ENCODE data around the gene DYNLT4.
"Not testable (repeated sequence)": the region's sequence is repeated elsewhere in the genome, so short reads cannot be mapped to it uniquely, and the experiment has no call there.

Gene DYNLT4

GRCh38 chr1:44806704-44807363, at the start of gene DYNLT4:
Gene DYNLT4 (minus strand): TSS chr1:44807351. CDS start chr1:44806668, 683 bp downstream.
- H3K4me3 Mint-ChIP-seq, result peak within 1 kb of the TSS; percentile 79
- H3K9me3 Mint-ChIP-seq, result no peaks in the 10 kb centered on the region
- peak within 1 kb of the TSS; percentile 99 for H3K27ac Mint-ChIP-seq
- H3K36me3 Mint-ChIP-seq (ENCODE audit: low read depth), result peaks cover 57% of the 10 kb centered on the region
- peaks cover 67% of the 10 kb centered on the region for H3K4me1 Mint-ChIP-seq (ENCODE audit: low read depth)
- H3K27me3 Mint-ChIP-seq (ENCODE audit: low read depth), result no peaks in the 10 kb centered on the region

DNA sequence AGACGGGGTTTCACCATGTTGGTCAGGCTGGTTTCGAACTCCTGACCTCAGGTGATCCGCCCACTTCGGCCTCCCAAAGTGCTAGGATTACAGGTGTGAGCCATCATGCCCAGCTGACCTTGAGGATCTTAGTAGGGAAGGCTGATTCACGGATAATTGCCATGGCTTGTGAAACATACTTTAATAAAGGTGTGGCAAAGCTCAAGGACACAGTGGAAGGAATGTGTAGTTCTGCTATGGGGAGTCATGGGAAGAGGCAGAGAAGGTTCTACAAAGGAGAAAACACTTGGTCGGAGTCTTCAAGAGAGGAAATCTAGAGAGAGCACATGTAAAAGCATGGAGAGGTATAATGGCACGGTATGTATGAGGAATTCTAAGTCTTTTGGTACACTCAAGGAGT, 48.6 kb upstream of the DYNLT4 start:
- Mint-ChIP-seq H3K27me3 (ENCODE audit: low read depth) (no peaks in the 10 kb centered on the region), H3K36me3 (ENCODE audit: low read depth) (peaks cover 11% of the 10 kb centered on the region), H3K9me3 (no peaks in the 10 kb centered on the region), H3K4me3 (no peak overlapping the region), H3K27ac (no peak overlapping the region), H3K4me1 (ENCODE audit: low read depth) (no peaks in the 10 kb centered on the region)

- peaks cover 14% of the 10 kb centered on the region for H3K36me3 Mint-ChIP-seq (ENCODE audit: low read depth)
- H3K27ac Mint-ChIP-seq, result no peak overlapping the region
- no peaks in the 10 kb centered on the region for H3K4me1 Mint-ChIP-seq (ENCODE audit: low read depth)
- H3K4me3 Mint-ChIP-seq, result no peak overlapping the region
- no peaks in the 10 kb centered on the region for H3K9me3 Mint-ChIP-seq
- H3K27me3 Mint-ChIP-seq (ENCODE audit: low read depth), result no peaks in the 10 kb centered on the region
Measured at GRCh38 chr1:44854970-44855369, 47.8 kb upstream of the DYNLT4 start.

DNA sequence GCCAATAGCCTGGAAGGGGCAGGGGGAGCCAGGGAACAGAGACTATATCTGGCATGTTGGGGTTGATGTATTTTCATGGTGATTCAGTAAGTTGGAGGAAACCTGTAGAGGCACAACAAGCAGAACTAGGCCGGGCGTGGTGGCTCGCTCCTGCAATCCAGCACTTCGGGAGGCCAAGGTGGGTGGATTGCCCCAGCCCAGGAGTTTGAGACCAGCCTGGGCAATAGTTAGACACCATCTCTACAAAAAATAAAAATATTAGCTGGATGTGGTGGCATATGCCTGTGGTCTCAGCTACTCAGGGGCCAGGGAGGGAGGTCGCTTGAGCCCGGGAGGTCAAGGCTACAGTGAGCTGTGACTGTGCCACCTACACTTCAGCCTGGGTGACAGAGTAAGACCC, 46.0 kb upstream of the DYNLT4 start:
- no peak overlapping the region for H3K27ac Mint-ChIP-seq
- no peaks in the 10 kb centered on the region for H3K4me1 Mint-ChIP-seq (ENCODE audit: low read depth)
- H3K4me3 Mint-ChIP-seq, result no peak overlapping the region
- no peaks in the 10 kb centered on the region for H3K27me3 Mint-ChIP-seq (ENCODE audit: low read depth)
- peaks cover 14% of the 10 kb centered on the region for H3K36me3 Mint-ChIP-seq (ENCODE audit: low read depth)
- no peaks in the 10 kb centered on the region for H3K9me3 Mint-ChIP-seq

GRCh38 chr1:44851308-44851707, 44.2 kb upstream of the DYNLT4 start:
- Mint-ChIP-seq H3K27ac (no peak overlapping the region), H3K4me3 (no peak overlapping the region), H3K9me3 (no peaks in the 10 kb centered on the region), H3K27me3 (ENCODE audit: low read depth) (no peaks in the 10 kb centered on the region), H3K4me1 (ENCODE audit: low read depth) (no peaks in the 10 kb centered on the region), H3K36me3 (ENCODE audit: low read depth) (peaks cover 8% of the 10 kb centered on the region)

GRCh38 chr1:44849575-44850132, 42.5 kb upstream of the DYNLT4 start:
- Mint-ChIP-seq H3K4me3 (no peak overlapping the region), H3K36me3 (ENCODE audit: low read depth) (peaks cover 8% of the 10 kb centered on the region), H3K27me3 (ENCODE audit: low read depth) (peaks cover 1% of the 10 kb centered on the region), H3K9me3 (no peaks in the 10 kb centered on the region), H3K4me1 (ENCODE audit: low read depth) (no peaks in the 10 kb centered on the region), H3K27ac (no peak overlapping the region)

GRCh38 chr1:44848456-44849181, 41.5 kb upstream of the DYNLT4 start:
- Mint-ChIP-seq H3K36me3 (ENCODE audit: low read depth) (peaks cover 12% of the 10 kb centered on the region), H3K27ac (peak overlapping the region; percentile 12), H3K4me1 (ENCODE audit: low read depth) (no peaks in the 10 kb centered on the region), H3K9me3 (no peaks in the 10 kb centered on the region), H3K27me3 (ENCODE audit: low read depth) (peaks cover 11% of the 10 kb centered on the region), H3K4me3 (no peak overlapping the region)

- H3K27me3 Mint-ChIP-seq (ENCODE audit: low read depth), result peaks cover 11% of the 10 kb centered on the region
- no peaks in the 10 kb centered on the region for H3K4me1 Mint-ChIP-seq (ENCODE audit: low read depth)
- no peak overlapping the region for H3K4me3 Mint-ChIP-seq
- H3K36me3 Mint-ChIP-seq (ENCODE audit: low read depth), result peaks cover 9% of the 10 kb centered on the region
- no peak overlapping the region for H3K27ac Mint-ChIP-seq
- no peaks in the 10 kb centered on the region for H3K9me3 Mint-ChIP-seq
Measured at GRCh38 chr1:44847845-44848244, 40.7 kb upstream of the DYNLT4 start.

- peaks cover 8% of the 10 kb centered on the region for H3K36me3 Mint-ChIP-seq (ENCODE audit: low read depth)
- no peaks in the 10 kb centered on the region for H3K4me1 Mint-ChIP-seq (ENCODE audit: low read depth)
Measured at GRCh38 chr1:44846985-44847384, 39.8 kb upstream of the DYNLT4 start.

DNA sequence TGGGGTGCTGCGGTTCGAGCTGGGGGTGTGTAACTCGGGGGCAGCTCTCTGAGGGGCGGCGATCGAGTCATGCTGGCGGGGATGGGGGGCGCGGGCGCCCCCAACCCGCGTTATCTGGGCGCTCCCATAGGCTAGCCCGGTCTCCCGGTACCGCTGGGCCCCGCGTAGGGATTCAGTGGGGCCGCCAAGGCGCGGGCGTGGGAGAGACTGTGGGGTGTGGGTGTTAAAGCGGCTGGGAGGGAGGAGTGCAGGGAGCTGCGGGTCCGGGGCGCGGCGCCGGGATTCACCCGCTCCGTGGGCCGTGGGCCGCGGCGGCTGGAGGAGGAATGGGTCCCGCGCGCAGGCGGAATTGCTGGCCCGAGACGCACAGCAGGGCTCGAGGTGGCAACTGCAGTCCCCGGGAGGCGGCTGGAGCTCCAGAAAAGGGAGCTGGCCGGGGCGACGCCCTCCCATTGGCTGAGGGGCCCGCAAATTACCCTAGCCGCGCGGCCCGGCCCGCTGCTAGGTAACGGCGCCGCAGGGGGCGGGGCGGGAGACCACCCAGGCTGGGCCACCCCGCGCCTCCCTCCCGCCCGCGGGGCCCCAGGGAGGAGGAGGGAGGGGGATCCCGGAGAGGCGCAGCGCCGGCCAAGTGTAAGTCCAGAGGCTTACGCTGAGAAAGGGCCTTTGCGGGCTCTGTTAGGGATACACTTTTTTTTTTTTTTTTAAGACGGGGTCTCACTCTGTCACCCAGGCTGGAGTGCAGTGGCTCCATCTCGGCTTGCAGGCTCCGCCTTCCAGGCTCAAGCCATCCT, 35.9 kb upstream of the DYNLT4 start, which contains the start of gene PTCH2:
Gene PTCH2, minus strand, starts transcription at position 392 of the 794 bp plus-strand sequence. Its CDS starts 321 bp downstream, at position 71.
- Mint-ChIP-seq H3K36me3 (ENCODE audit: low read depth) (peaks cover 5% of the 10 kb centered on the region), H3K4me3 (peak within 1 kb of the TSS; percentile 23), H3K27ac (no peak within 1 kb of the TSS), H3K27me3 (ENCODE audit: low read depth) (peaks cover 28% of the 10 kb centered on the region), H3K4me1 (ENCODE audit: low read depth) (no peaks in the 10 kb centered on the region), H3K9me3 (no peaks in the 10 kb centered on the region)

More at GRCh38 chr1:44846985-44847384, 39.8 kb upstream of the DYNLT4 start:
- H3K9me3 Mint-ChIP-seq, result no peaks in the 10 kb centered on the region
- no peak overlapping the region for H3K27ac Mint-ChIP-seq
- H3K27me3 Mint-ChIP-seq (ENCODE audit: low read depth), result peaks cover 19% of the 10 kb centered on the region
- H3K4me3 Mint-ChIP-seq, result no peak overlapping the region

- Mint-ChIP-seq H3K36me3 (ENCODE audit: low read depth) (peaks cover 5% of the 10 kb centered on the region), H3K27ac (no peak overlapping the region), H3K9me3 (no peaks in the 10 kb centered on the region), H3K4me3 (peak overlapping the region; percentile 14), H3K27me3 (ENCODE audit: low read depth) (peaks cover 28% of the 10 kb centered on the region), H3K4me1 (ENCODE audit: low read depth) (no peaks in the 10 kb centered on the region)
Measured at GRCh38 chr1:44842486-44842861, 35.3 kb upstream of the DYNLT4 start.

DNA sequence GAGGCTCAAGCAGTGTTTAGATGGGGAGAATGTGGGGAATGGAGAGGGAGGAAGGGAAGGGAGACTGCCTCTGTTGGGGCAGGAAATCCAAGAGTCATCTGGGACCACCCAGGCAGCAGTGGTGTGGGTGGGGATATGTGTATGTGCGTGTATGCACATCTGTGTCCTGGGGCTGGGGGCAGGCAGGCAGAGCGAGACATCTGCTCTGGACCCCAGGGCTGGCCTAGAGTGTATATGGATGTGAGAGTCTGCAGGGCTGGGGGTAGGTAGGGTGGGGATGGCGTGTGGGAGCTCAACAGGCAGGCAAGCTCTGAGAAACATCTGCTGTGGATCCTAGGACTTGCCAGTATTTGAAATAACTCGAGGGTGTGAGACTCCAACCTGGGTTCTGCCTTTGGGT, 32.4 kb upstream of the DYNLT4 start:
- H3K9me3 Mint-ChIP-seq, result no peaks in the 10 kb centered on the region
- peaks cover 8% of the 10 kb centered on the region for H3K4me1 Mint-ChIP-seq (ENCODE audit: low read depth)
- H3K36me3 Mint-ChIP-seq (ENCODE audit: low read depth), result peaks cover 2% of the 10 kb centered on the region
- no peak overlapping the region for H3K4me3 Mint-ChIP-seq
- peaks cover 26% of the 10 kb centered on the region for H3K27me3 Mint-ChIP-seq (ENCODE audit: low read depth)
- H3K27ac Mint-ChIP-seq, result no peak overlapping the region

DNA sequence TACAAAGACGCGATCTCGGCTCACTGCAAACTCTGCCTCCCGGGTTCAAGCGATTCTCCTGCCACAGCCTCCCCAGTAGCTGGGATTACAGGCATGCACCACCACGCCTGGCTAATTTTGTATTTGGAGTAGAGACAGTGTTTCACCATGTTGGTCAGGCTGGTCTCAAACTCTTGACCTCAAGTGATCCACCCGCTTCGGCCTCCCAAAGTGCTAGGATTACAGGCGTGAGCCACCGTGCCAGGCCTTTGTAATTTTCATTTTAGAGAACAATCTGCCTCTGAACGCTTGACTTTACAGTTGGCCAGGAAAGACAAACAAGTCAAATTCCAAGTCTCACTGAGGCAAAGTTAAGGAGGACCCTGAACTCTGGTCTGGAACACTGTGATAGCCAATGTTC, 31.1 kb upstream of the DYNLT4 start:
- not testable (repeated sequence) for H3K27ac Mint-ChIP-seq; H3K4me3 Mint-ChIP-seq; H3K36me3 Mint-ChIP-seq (ENCODE audit: low read depth); H3K4me1 Mint-ChIP-seq (ENCODE audit: low read depth); H3K9me3 Mint-ChIP-seq
- H3K27me3 Mint-ChIP-seq (ENCODE audit: low read depth), result peaks cover 17% of the 10 kb centered on the region
